D341Med (cell line): ENCODE measurements around the gene NDE1.
"Not testable (repeated sequence)": the region's sequence is repeated elsewhere in the genome, so short reads cannot be mapped to it uniquely, and the experiment has no call there.

ENCODE experiments used
- DNase-seq: peaks from one replicate; pipeline ENCODE4 v3.0.0; 2012; ENCODE audit warnings: low spot score

Gene NDE1

DNA sequence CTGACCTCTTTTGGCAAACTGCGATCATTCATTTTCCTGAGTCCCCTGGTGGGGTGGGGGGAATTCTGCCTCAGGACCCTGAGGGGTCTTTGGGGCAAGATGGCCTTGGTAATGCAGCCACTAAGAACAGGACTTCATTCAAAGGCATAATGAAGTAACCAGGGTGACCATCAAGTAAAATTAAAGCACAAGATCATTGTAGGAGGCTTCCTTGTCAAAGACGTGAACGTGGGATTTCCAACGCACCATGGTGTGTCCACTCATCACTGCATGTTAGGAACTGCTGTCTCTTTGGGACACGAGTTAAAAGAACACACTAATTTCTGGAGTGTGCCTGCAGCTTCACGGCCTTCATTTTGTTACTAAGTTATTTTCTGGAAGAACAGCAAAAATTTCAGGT is 51.3 kb downstream of the NDE1 start:
- DNase-seq: no peak

- no peak for DNase-seq
These were observed 52.2 kb downstream of the NDE1 start for GRCh38 chr16:15701975-15702970.

- no peak for DNase-seq
These were observed 53.1 kb downstream of the NDE1 start for GRCh38 chr16:15703029-15703736.

DNA sequence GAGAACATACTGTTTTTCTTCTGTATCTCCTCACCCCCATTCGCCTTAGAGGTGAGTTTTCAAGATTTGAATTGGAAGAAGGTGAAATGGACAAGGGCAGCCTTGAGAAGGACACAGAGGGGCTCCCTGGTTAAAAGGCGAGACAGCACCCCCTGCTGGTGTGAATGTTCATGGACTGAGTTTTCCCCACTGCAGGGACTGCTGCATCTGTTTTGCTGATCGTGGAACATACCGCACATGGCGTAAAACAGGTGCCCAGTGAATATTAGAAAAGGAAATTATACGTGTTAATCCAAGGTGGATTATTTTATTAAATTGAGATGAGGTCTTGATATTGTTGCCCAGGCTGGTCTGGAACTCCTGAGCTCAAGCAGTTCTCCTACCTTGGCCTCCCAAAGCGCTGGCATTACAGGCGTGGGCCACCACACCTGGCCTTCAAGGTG is 54.5 kb downstream of the NDE1 start:
- peak; percentile 79 for DNase-seq

DNA sequence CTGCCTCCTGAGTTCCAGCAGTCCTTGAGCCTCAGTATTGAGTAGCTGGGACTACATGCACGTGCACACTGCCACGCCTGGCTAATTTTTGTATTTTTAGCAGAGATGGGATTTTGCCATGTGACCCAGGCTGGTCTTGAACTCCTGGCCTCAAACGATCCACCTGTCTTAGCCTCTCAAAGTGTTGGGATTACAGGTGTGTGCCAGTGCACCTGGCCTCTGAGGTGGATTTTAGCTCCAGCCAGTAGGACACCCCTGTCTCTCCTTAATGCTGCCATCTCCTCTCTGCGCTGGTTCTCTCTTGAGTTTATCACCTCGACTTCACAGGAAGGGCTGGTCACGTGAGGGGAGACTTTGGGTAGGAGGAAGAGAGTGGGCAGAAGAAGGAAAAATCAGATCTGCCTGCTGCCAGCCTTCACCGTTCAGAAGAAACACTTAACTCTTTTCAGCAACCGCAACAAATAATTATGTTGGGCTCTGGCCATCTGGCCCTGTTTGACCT is 55.1 kb downstream of the NDE1 start:
- DNase-seq: no peak

GRCh38 chr16:15707332-15707731 is 57.3 kb downstream of the NDE1 start:
- DNase-seq: no peak

GRCh38 chr16:15708096-15708495 is 58.1 kb downstream of the NDE1 start:
- DNase-seq: no peak

DNA sequence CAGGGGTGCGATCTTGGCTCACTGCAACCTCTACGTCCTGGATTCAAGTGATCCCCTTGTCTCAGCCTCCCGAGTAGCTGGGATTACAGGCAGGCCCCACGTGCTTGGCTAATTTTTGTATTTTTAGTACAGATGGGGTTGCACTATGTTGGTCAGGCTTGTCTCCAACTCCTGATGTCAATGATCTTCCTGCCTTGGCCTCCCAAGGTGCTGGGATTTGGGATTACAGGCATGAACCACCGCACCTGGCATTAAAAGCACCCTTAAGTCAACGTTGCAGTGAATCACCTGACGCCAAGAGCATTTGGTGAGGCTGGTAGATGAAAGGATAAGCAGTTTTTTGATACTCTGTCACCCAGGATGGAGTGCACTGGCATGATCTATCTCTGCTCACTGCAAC is 59.0 kb downstream of the NDE1 start:
- DNase-seq: no peak

DNA sequence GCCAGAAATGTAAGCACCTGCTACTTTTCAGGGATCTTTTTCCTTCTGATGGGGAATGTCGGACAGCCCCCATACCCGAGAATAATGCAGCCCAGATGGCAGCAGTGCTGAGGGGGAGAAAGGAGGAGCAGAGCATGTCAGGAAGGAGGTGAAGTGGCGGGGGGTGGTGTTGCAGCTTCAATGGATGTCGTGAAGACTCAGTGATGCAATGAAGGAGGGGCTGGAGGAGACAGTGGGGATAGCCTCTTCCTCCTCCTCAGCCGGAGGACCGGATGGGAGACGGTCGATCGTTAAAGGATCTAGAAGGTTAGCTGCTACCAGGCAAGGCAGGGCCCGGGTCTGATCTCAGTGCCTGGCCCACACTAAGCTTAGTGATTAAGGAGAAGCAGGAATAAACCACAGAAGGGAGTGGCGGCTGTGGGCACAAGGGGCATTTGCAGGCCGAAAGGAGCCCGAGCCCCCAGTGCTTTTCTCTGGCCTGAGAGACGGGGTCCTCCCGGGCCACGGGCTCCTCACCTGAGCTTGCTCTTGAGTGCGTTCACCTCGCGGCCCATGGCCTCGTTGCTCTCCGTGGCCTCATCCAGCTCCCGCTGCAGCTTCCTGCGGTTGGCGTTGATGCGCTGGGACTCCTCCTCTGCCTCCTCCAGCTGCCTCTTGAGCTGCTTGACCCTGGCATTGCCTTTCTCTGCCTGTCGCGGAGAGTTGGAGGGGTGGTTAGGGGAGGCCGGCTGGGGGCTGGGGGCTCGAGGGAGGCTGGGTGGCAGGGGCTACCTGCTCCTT is 64.5 kb downstream of the NDE1 start:
- DNase-seq: no peak

DNA sequence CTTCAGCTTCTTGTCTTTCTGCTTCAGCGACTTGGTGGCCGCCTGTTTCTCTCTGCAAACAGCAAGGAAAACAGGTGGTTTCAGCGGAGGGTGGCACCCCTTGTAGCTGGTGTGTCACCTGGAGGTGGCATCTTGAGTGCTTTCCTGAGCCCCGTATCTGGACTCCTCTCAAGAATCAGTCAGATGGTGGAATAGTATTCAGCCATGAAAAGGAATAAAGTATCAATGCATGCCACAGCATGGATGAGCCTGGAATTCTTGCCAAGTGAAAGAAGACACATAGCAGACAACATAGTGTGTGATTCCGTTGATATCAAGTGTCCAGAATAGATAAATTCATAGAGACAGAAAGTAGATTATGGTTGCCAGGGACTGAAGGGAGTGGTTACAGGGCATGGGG is 65.2 kb downstream of the NDE1 start:
- DNase-seq: no peak

DNA sequence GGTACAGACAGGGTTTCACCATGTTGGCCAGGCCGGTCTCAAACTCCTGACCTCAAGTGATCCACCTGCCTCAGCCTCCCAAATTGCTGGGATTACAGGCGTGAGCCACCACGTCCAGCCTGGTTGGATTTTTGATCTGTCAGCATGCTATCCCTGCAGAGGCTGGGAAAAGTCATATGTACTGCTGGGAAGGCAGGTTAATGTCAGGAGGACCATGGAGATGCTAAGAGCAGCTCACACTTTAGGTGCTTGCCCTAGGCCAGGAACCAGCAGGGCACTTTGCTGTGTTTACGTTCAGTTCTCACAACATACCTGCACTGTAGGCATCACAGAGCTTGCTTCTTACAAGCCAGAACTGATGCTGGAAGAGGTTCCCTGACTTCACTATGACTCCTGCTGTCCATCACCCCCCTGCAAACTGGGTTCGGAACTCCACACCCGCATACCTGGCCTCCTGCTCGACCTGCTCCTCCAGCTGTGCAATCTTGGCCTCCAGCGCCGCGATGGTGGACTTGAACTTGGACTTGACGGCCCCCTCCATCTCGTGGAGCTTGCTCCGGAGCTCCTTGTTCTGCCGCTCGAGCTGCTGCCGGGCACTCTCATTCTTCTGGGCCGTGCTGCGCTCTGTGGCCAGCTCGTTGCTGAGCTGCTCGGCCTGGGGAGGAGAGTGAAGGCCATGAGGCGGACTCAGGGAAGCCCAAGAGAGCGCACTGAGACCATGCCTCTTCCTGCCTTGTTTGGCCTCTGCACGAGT is 66.8 kb downstream of the NDE1 start:
- DNase-seq: no peak

GRCh38 chr16:15721018-15721417 is 71.0 kb downstream of the NDE1 start:
- no peak for DNase-seq

DNA sequence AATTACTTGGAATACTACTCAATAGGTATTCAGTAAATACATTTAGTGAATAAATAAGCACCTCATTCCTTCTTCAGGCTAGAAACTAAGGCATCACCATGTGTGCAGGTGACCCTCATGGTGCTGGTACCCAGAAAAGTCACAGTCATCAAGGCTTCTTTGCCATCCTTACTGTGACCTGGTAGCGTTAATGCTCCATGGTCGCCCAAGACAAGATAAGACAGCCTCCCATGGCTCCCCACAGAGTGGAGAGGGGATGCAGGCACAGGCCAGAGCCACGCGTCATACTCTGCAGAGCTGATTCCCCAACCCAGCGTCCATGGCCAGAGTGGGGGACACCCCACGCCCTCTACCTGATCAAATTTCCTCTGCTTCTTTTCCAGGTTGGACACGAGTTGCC is 73.8 kb downstream of the NDE1 start:
- DNase-seq: no peak

- no peak for DNase-seq
These were observed 75.7 kb downstream of the NDE1 start for GRCh38 chr16:15725641-15726240.

- DNase-seq: no peak
These were observed 76.7 kb downstream of the NDE1 start for GRCh38 chr16:15726715-15727114.

DNA sequence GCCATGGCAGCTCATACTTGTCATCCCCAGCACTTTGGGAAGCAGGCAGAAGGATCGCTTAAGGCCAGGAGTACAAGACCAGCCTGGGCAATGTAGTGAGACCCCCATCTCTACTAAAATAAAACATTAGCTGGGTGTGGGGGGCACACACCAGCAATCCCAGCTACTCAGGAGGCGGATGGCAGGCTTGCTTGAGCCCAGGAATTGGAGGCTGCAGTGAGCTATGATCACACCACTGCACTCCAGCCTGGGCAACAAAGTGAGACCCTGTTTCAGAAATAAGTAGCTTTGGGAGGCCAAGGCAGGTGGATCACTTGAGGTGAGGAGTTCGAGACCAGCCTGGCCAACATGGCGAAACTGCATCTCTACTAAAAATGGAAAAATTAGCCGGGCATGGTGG is 77.7 kb downstream of the NDE1 start:
- not testable (repeated sequence) for DNase-seq

DNA sequence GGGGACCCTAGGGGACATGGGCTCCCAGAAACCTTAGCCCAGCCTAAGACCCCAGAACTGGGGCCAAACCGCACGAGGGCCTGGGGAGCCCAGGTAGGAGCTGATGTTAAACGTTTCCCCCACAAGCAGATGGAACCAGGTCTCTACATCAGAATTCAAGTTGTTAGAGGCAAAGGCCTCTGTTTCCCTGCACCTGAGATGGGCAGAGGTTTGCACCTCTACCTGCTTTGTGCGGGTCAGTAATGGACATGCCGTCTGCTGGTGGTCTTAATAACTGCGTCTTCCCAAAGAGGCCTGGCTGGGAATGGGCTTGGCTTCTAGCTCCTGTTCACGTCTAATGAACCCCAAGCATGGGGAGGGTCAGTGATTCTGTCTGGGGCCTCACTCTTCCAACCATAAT is 79.1 kb downstream of the NDE1 start:
- DNase-seq: no peak

DNA sequence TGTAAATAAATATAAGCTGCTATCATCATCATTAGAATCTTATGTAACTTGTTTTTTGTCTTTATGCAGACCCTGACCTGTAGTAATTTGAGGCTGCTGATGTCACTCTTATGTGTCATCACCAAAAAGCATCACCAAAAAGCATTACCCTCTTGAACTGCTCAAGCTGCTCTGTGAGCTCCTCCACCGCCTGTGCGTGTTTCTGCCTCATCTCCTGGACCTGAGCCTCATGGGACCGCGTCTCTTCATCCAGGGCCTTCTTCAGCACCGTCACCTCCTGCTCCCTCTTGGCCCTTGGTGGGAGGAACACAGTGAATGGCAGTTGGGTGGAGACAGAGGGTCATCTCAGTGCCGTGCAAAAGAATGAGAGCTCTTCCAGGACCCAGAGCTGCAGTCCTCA is 82.4 kb downstream of the NDE1 start:
- DNase-seq: no peak

DNA sequence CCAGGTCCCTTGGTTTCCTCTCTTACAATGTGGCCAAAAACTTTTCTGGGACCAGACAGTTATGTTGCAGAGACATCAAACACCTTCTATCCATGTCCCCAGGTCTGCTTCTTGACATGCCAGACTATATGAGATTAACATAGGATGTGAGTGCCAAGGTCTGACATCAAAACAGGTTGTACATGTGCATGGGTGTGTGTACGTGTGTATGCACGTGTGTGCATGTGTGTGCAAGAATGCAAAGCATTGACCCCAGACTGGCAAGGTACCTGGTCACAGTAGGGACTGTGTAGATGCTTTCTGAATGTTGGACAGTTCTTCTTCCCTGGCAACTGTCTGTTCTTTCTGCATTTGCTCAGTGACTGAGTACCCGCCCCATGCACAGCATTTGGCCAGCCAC is 85.6 kb downstream of the NDE1 start:
- DNase-seq: no peak

GRCh38 chr16:15736529-15736928 is 86.5 kb downstream of the NDE1 start:
- DNase-seq: no peak

GRCh38 chr16:15737140-15737644 is 87.1 kb downstream of the NDE1 start:
- DNase-seq: no peak
